Aorta (tissue), 5 donors: Measurements from ENCODE around the gene STRN4. TPM values are rescaled to one million over a fixed set of nuclear protein-coding genes. Genes with fewer than 3 reads are reported as not detected.

Experiments used
- ATAC-seq: fragments of 200-7000 bp; cut with Tn5 transposase; one replicate; pipeline ENCODE4 v1.9.1; 2022; ENCODE audit warnings: moderate library complexity; ENCODE audit not compliant: low FRiP score
- DNase-seq, 2 donors: peaks; one replicate each; pipeline ENCODE4 v3.0.0-alpha.2; 2020
- H3K27ac ChIP-seq, 2 donors: one replicate each; pipeline ENCODE4 v1.5.1; 2013; ENCODE audit warnings: low read length in 2 of 2, mild to moderate bottlenecking in 2 of 2, moderate library complexity in 2 of 2, control low read depth in 1 of 2, inconsistent platforms in 1 of 2, low read depth in 1 of 2
- H3K27me3 ChIP-seq, 2 donors: one replicate each; pipeline ENCODE4 v1.6.1; 2013; ENCODE audit warnings: control low read depth in 1 of 2, low read length in 1 of 2, mild to moderate bottlenecking in 1 of 2, moderate library complexity in 1 of 2; ENCODE audit not compliant: insufficient read depth in 2 of 2, control insufficient read depth in 1 of 2
- H3K36me3 ChIP-seq, 2 donors: one replicate each; pipeline ENCODE4 v1.6.1; 2013; ENCODE audit warnings: control low read depth in 1 of 2, low read length in 1 of 2, mild to moderate bottlenecking in 1 of 2; ENCODE audit not compliant: insufficient read depth in 2 of 2, control insufficient read depth in 1 of 2
- H3K4me1 ChIP-seq, 2 donors: one replicate each; pipeline ENCODE4 v1.6.1; 2013; ENCODE audit warnings: low read length in 2 of 2, control low read depth in 1 of 2, mild to moderate bottlenecking in 1 of 2, moderate library complexity in 1 of 2; ENCODE audit not compliant: insufficient read depth in 2 of 2, control insufficient read depth in 1 of 2
- H3K4me3 ChIP-seq, 2 donors: one replicate each; pipeline ENCODE4 v1.5.1; 2013; ENCODE audit warnings: low read length in 2 of 2, control low read depth in 1 of 2, mild to moderate bottlenecking in 1 of 2
- H3K9me3 ChIP-seq: one replicate; pipeline ENCODE4 v1.6.1; 2013; ENCODE audit warnings: mild to moderate bottlenecking, low read length; ENCODE audit not compliant: control insufficient read depth
- WGBS, 2 donors: extraction: QIAGEN DNeasy Blood & Tissue Kit; methylation state at CpG; one replicate each; pipeline ENCODE4 v1.1.7; 2013; 5-methylcytosine and 5-hydroxymethylcytosine counted together
- intact Hi-C, 2 donors: fragments of 100-400 bp; cut with DNase I; formaldehyde crosslinking; loops; one replicate each; pipeline versions ENCODE4 v1.14.2 to v1.15.0; 2022
- polyA plus RNA-seq, 2 donors: library from polyadenylated mRNA; stranded (reverse); fragments of 200-250 nt; gene quantifications; one replicate each; pipeline ENCODE4 v1.2.3, GENCODE V29; 2013
- total RNA-seq, 2 donors: library from RNA; stranded (reverse); fragmentation: NEBNext Ultra II Directional; extraction: Animal tissue kit (Norgen Biotek cat#: 25700); gene quantifications; one replicate each; pipeline ENCODE4 v1.2.1, GENCODE V29; 2021
- donor health status: healthy with polysubstance abuse.
- donor health status: Bipolar disorder and iron deficiency.
- donor health status: DM: no; HTN: no; CAD: no.
- donor health status: DM: no; HTN: no; CAD: no.
- donor health status: DM: yes; HTN: yes; CAD: no.

Gene STRN4
- total and polyA plus RNA-seq, 4 donors = 26.8 to 69.8 (median 54.5) TPM

GRCh38 chr19:46691104-46691503, 55.1 kb downstream of the STRN4 start:
- 49 to 50% methylated on average over 2 of the region's 2 CpGs for WGBS, 2 donors
- Histone ChIP-seq H3K9me3 (no peaks in the 10 kb centered on the region), H3K4me1 (no peaks in the 10 kb centered on the region), H3K27me3 (no peaks in the 10 kb centered on the region), H3K27ac (no peak overlapping the region), H3K4me3 (no peak overlapping the region), H3K36me3 (peaks cover 10 to 17% of the 10 kb centered on the region in 2 donors)
- intact Hi-C loops = no loop called here
- DNase-seq (no peak), ATAC-seq (no peak)

GRCh38 chr19:46689358-46689757, 56.9 kb downstream of the STRN4 start:
- Histone ChIP-seq H3K27ac (no peak overlapping the region), H3K9me3 (no peaks in the 10 kb centered on the region), H3K4me1 (no peaks in the 10 kb centered on the region), H3K36me3 (peaks cover 10 to 18% of the 10 kb centered on the region in 2 donors), H3K4me3 (no peak overlapping the region), H3K27me3 (no peaks in the 10 kb centered on the region)
- no peak for ATAC-seq
- intact Hi-C loops = no loop called here
- 95% methylated on average over 14 of the region's 14 CpGs for WGBS, 2 donors
- no peak for DNase-seq

GRCh38 chr19:46687438-46688145, 58.7 kb downstream of the STRN4 start:
- 91% methylated on average over 6 of the region's 6 CpGs for WGBS, 2 donors
- Histone ChIP-seq H3K4me3 (no peak overlapping the region), H3K27ac (no peak overlapping the region), H3K9me3 (no peaks in the 10 kb centered on the region), H3K36me3 (peaks cover 10 to 18% of the 10 kb centered on the region in 2 donors), H3K4me1 (no peaks in the 10 kb centered on the region), H3K27me3 (no peaks in the 10 kb centered on the region)
- intact Hi-C loops = no loop called here
- DNase-seq (no peak), ATAC-seq (no peak)

GRCh38 chr19:46685189-46685588, 61.1 kb downstream of the STRN4 start:
- Histone ChIP-seq H3K27me3 (no peaks in the 10 kb centered on the region), H3K4me3 (no peak overlapping the region), H3K36me3 (peaks cover 6 to 8% of the 10 kb centered on the region in 2 donors), H3K4me1 (no peaks in the 10 kb centered on the region), H3K27ac (no peak overlapping the region), H3K9me3 (no peaks in the 10 kb centered on the region)
- DNase-seq (no peak), ATAC-seq (no peak)
- 37 to 75% methylated on average over 2 to 3 of the region's 3 CpGs for WGBS, 2 donors
- intact Hi-C loops = no loop called here

DNA sequence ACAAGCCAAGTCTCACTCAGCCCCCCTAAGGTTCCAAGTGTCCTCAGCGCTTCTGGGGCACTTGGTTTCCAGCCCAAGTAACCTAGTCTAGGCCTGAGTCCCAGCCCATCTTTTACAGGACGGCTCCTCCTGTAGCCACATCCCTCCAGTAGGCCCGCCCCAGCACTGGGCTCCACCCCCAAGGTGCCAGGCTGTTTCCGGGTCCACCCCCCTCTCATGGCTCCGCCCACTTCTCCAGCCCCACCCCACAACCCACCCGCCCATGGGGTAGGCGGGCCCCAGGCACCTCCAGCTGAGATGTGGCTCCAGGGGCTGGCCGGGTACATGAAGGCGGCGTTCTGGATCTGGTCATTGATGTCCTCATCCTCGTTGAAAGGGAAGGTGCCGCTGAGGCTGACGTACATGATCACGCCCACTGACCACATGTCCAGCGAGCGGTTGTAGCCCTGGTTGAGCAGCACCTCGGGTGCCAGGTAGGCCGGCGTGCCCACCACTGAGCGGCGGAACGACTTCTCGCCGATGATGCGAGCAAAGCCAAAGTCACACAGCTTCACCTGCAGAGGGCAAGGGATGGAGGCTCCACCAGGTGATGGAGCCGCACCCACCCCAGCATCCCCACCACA, 68.0 kb downstream of the STRN4 start:
- ATAC-seq (no peak), DNase-seq (no peak)
- Histone ChIP-seq H3K4me3 (no peak overlapping the region), H3K27me3 (no peaks in the 10 kb centered on the region), H3K27ac (no peak overlapping the region), H3K4me1 (no peaks in the 10 kb centered on the region), H3K9me3 (no peaks in the 10 kb centered on the region), H3K36me3 (peaks cover 0 to 11% of the 10 kb centered on the region in 2 donors)
- WGBS, 2 donors = 80 to 82% methylated on average over 25 to 26 of the region's 26 CpGs
- intact Hi-C loops = no loop called here

DNA sequence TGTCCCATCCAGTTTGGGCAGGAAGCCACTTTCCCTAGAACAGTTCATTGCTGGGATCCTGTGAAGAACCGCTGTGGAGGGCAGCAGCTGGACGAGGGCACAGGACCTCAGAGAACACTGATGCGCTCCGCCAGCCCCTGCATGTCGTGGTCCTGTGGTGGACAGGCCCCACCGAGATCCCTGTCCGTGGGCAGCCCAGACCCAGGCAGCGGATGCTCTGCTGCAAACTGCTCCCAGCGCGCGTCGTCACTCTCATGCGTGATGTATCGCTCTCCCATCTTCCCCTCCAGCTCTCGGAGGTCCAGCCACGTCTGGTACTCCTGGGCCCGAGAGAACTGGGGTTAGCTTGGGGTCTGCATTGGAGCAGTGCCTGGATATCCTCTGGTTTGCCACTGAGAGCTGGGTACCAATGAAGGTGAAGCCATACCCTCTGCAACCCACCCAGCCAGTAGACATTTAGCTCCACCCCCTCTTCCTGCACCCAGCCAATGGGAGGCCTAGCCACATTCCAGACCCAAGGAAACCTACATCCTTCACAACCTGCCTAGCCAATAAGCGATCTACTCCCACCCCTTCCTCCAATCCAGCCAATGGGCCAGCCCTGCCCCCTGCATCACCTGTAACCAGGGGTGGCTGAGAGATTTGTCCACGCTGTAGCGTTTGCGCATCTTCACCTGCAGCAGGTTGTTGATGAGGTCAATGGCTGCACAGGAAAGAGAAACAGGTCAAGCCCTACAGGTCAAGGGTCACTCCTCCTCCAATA, 71.7 kb downstream of the STRN4 start:
- DNase-seq (no peak), ATAC-seq (peak; percentile 21)
- Histone ChIP-seq H3K4me3 (no peak overlapping the region), H3K27me3 (no peaks in the 10 kb centered on the region), H3K36me3 (peaks cover 0 to 7% of the 10 kb centered on the region in 2 donors), H3K9me3 (no peaks in the 10 kb centered on the region), H3K4me1 (no peaks in the 10 kb centered on the region), H3K27ac (no peak overlapping the region)
- 87 to 91% methylated on average over 21 of the region's 21 CpGs for WGBS, 2 donors
- intact Hi-C loops = no loop called here

DNA sequence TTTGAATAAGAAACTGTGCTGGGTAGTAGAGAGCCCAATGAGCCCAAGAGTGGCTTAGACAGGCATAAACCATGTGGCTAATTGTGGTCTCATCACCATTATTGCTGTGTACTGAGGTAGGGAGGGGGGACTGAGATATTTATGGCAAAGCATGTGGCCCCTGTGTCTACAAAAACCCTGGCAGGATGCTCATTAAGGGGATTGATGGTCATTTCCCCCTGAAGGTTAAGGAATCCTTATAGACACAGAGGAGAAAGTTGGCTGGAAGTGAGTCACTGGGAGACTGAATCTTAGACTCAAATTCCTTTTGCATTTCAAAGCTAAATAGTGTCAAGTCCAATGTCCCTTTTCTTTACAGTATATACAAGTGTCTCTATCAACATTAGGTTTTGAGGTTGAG, 75.4 kb downstream of the STRN4 start:
- Histone ChIP-seq H3K4me3 (no peak overlapping the region), H3K27ac (no peak overlapping the region), H3K4me1 (no peaks in the 10 kb centered on the region), H3K36me3 (peaks cover 0 to 5% of the 10 kb centered on the region in 2 donors), H3K27me3 (no peaks in the 10 kb centered on the region), H3K9me3 (no peaks in the 10 kb centered on the region)
- ATAC-seq = no peak
- intact Hi-C loops = no loop called here
- DNase-seq = no peak
